ENCODE results near the gene GUCA1A. TPM values are rescaled to one million over a fixed set of nuclear protein-coding genes. Genes with fewer than 3 reads are reported as not detected.
A peak's percentile ranks its signal among the peaks of the same experiment; 100 is the strongest.

The GUCA1A gene
- total RNA-seq, 4 donors from 2014 or later = not detected

DNA sequence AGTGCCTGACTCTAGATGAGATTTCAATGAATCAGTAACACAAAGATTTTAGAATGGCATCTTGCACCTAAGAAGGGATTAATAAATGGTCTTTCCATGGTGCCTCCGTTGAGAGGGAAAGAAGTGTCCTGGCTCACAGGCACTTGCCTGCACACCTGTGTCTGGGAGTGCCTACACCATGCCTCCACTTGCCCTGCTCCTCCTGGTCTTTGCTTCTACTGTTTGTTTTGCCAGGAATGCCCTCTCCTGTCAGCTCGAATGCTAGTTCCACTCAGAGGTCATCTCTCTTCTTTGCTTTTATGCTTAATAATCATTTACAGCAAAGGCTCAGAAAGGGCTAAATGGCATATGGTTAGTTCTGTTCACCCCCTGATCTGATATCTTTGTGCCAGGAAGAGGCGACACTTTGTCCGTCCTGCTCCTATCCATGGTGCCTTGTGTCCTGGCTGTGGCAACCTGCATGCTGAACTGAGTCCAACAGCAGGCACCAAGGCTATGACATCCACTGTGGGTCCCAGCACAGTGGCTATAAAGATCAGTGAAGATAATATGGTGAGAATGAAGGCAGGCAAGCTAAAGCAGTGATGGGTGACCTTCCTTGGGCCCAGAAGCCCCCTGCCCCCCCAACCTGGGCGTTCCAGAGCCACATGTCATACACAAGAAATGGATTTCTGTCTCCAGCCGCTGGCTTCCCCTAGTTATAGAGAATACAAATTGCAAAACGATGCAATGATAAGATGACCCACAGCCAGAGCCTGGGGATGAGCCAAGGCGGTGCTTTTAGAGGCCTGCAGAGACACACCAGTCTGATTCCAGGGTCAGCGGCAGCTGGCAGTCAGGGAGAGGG, 32.2 kb upstream of the GUCA1A start:
- Histone ChIP-seq H3K9me3 (no peaks in the 10 kb centered on the region), H3K27me3 (peaks cover 20% of the 10 kb centered on the region), H3K4me1 (peaks cover 12 to 66% (median 41%) of the 10 kb centered on the region in 4 donors), H3K27ac (peak overlapping the region; percentile 83 to 92 (median 88)), H3K36me3 (no peaks in the 10 kb centered on the region), H3K4me3 (peak overlapping the region; percentile 11 to 71 (median 56))
- intact Hi-C loops (cut with DNase I; ENCODE audit: low total_unique reads) = no loop called here
- 55 to 65% methylated on average over 4 to 9 of the region's 9 CpGs for whole genome bisulfite sequencing, 2 donors (ENCODE audit: low coverage in 1 of 2)
- no peak for DNase-seq
- TF ChIP-seq EP300 (IDR thresholded peaks at IDR 0.05; ENCODE audit: low read depth) (no peak), POLR2AphosphoS5 (IDR thresholded peaks at IDR 0.05) (no peak), POLR2A (IDR thresholded peaks at IDR 0.05) (no peak)
- TF ChIP-seq, protein P1, sequence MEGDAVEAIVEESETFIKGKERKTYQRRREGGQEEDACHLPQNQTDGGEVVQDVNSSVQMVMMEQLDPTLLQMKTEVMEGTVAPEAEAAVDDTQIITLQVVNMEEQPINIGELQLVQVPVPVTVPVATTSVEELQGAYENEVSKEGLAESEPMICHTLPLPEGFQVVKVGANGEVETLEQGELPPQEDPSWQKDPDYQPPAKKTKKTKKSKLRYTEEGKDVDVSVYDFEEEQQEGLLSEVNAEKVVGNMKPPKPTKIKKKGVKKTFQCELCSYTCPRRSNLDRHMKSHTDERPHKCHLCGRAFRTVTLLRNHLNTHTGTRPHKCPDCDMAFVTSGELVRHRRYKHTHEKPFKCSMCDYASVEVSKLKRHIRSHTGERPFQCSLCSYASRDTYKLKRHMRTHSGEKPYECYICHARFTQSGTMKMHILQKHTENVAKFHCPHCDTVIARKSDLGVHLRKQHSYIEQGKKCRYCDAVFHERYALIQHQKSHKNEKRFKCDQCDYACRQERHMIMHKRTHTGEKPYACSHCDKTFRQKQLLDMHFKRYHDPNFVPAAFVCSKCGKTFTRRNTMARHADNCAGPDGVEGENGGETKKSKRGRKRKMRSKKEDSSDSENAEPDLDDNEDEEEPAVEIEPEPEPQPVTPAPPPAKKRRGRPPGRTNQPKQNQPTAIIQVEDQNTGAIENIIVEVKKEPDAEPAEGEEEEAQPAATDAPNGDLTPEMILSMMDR (IDR thresholded peaks at IDR 0.05) = no peak
- in situ Hi-C loops (cut with MboI; ENCODE audit: low pct_ligation_motif_present in 1 of 4, low pct_unique_long_range_greater_than_20kb in 1 of 4, low sequenced_read_pairs in 3 of 4) = no loop called here

DNA sequence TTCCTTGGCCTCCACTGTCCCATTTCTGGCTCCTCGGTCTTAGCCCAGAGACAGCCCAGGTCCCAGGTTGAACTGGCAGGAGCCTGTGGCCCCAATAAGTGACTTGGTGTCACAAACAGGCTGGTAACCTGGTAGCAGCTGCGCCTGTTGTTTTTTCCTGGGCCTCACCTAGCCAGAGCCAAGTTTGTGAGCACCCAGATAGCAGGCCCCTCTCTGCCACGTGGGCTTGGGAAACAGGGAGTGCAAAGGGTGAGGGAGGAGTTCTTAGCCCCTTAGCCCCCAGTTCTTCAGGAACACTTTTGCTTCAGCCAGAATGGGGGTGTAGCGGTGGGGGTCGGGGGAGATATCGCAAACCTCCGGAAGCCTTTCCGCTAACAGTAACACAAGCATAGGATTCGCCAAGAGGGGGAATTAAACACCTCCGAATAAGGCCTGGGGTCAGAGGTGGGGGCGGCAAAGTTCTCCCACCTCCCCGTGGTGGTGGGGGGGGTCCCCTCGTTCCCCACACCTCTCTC, 31.5 kb upstream of the GUCA1A start:
- 17 to 31% methylated on average over 9 to 13 of the region's 13 CpGs for WGBS, 2 donors (ENCODE audit: low coverage in 1 of 2)
- no peak for DNase-seq
- H3K27me3 ChIP-seq = peaks cover 20% of the 10 kb centered on the region
- H3K4me3 ChIP-seq = peak overlapping the region; percentile 49 to 71 (median 56)
- H3K4me1 ChIP-seq = peaks cover 6 to 60% (median 39%) of the 10 kb centered on the region in 4 donors
- peak overlapping the region; percentile 83 to 92 (median 88) for H3K27ac ChIP-seq
- H3K9me3 ChIP-seq = no peaks in the 10 kb centered on the region
- in situ Hi-C loops (cut with MboI; ENCODE audit: low pct_ligation_motif_present in 1 of 4, low pct_unique_long_range_greater_than_20kb in 1 of 4, low sequenced_read_pairs in 3 of 4) (no loop called here), intact Hi-C loops (cut with DNase I; ENCODE audit: low total_unique reads) (no loop called here)
- no peaks in the 10 kb centered on the region for H3K36me3 ChIP-seq
- TF ChIP-seq, protein P1 (IDR thresholded peaks at IDR 0.05) = no peak
- no peak for TF ChIP-seq POLR2A (IDR thresholded peaks at IDR 0.05)
- no peak for TF ChIP-seq POLR2AphosphoS5 (IDR thresholded peaks at IDR 0.05)
- TF ChIP-seq EP300 (IDR thresholded peaks at IDR 0.05; ENCODE audit: low read depth) = no peak

DNA sequence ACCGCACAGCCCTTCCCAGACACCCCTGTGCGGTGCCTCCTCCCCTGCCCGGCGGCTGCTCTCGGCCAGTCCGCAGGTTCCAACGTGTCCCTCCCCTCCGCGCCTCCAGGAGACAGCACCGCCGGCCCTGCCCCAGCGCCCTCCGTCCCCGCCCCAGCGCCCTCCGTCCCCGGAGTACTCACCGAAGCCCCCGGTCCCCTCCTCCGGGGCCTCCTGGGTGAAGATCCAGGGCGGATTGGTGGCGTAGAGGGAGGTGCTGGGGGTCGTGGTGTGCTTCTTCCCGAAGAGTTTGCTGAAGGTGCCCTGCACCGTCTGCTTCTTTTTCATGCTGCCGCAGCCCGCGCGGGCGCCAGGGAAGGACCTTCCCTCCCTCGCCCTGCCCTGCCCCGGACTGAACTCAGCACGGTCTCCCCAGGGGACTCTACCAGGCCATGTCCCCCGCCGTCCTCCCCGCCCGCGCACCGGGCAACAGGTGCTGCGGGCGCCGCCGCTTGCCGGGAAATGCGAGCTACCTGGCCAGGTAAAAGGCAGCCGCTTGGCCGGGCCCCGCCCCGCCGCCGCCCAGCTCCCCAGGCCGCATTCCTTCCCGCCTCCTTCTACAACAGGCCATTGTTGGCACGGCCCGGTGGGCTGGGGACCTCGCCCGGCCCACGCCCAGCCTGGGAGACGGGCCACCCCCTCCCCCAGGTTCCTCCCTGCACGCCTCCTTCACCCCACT, 30.9 kb upstream of the GUCA1A start, which contains the start of gene C6orf132:
Gene C6orf132 (minus strand): TSS at position 503 of the 718 bp plus-strand sequence. CDS start 176 bp downstream, at position 327.
- Histone ChIP-seq H3K27me3 (peaks cover 20% of the 10 kb centered on the region), H3K4me1 (peaks cover 6 to 56% (median 37%) of the 10 kb centered on the region in 4 donors), H3K9me3 (no peaks in the 10 kb centered on the region), H3K27ac (peak within 1 kb of the TSS; percentile 83 to 92 (median 88)), H3K36me3 (no peaks in the 10 kb centered on the region), H3K4me3 (peak within 1 kb of the TSS; percentile 49 to 71 (median 56))
- intact Hi-C loops (cut with DNase I; ENCODE audit: low total_unique reads) = no loop called here
- peak; percentile 94 for TF ChIP-seq POLR2A (IDR thresholded peaks at IDR 0.05)
- TF ChIP-seq, protein P1 (IDR thresholded peaks at IDR 0.05) = peak in 2 of 5 experiments; percentile 13 to 52
- no peak for TF ChIP-seq EP300 (IDR thresholded peaks at IDR 0.05; ENCODE audit: low read depth)
- TF ChIP-seq POLR2AphosphoS5 (IDR thresholded peaks at IDR 0.05) = peak in 2 of 3 donors; percentile 76 to 80
- in situ Hi-C loops (cut with MboI; ENCODE audit: low pct_ligation_motif_present in 1 of 4, low pct_unique_long_range_greater_than_20kb in 1 of 4, low sequenced_read_pairs in 3 of 4) = no loop called here
- WGBS, 2 donors (ENCODE audit: low coverage in 1 of 2) = 1% methylated on average over 36 of the region's 60 CpGs; no CpG with 5 or more reads in 1 of the 2 donors
- DNase-seq = peak; percentile 87

DNA sequence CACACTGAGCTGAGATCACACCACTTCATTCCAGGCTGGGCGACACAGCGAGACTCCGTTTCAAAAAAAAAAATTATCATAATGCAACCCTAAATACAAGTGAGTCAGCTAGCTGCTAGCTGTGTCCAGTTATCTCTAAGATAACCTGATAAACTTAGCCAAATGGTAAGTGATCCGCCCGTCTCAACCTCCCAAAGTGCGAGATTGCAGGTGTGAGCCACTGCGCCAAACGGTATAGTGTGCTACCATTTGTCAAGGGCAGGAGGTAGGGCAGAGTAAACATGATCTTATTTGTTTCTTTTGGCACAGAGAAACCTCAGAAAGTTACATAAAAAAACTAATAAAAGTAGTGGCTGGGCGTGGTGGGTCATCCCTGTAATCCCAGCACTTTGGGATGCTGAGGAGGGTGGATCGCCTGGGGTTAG, 26.0 kb upstream of the GUCA1A start:
- Histone ChIP-seq H3K27me3 (peaks cover 15% of the 10 kb centered on the region), H3K9me3 (no peaks in the 10 kb centered on the region), H3K27ac (no peak overlapping the region), H3K4me3 (no peak overlapping the region), H3K4me1 (peaks cover 0 to 15% (median 7%) of the 10 kb centered on the region in 4 donors), H3K36me3 (no peaks in the 10 kb centered on the region)
- peak; percentile 38 for DNase-seq
- in situ Hi-C loops (cut with MboI; ENCODE audit: low pct_ligation_motif_present in 1 of 4, low pct_unique_long_range_greater_than_20kb in 1 of 4, low sequenced_read_pairs in 3 of 4) (no loop called here), intact Hi-C loops (cut with DNase I; ENCODE audit: low total_unique reads) (no loop called here)
- WGBS, 2 donors (ENCODE audit: low coverage in 1 of 2) = 52% methylated on average over 10 of the region's 10 CpGs; no CpG with 5 or more reads in 1 of the 2 donors
- TF ChIP-seq EP300 (IDR thresholded peaks at IDR 0.05; ENCODE audit: low read depth) (no peak), POLR2A (IDR thresholded peaks at IDR 0.05) (no peak), POLR2AphosphoS5 (IDR thresholded peaks at IDR 0.05) (no peak)
- TF ChIP-seq, protein P1 (IDR thresholded peaks at IDR 0.05) = no peak

Measured in transverse colon (tissue), 4 donors.